Cardiac fibroblast (primary cell): ENCODE data around the gene SLC9A1.

Source experiments
- DNase-seq, 2 donors: peaks; one replicate each; pipeline versions ENCODE4 v3.0.0 to v3.0.0-alpha.2; 2010; ENCODE audit warnings: low read depth in 2 of 2
- H3K4me3 ChIP-seq, 2 donors: replicated peaks in 1 of 2; 1 replicate in 1 of 2; 2 replicates in 1 of 2; pipeline ENCODE4 v1.5.1; 2011; ENCODE audit warnings: low read depth in 2 of 2, low read length in 2 of 2, mild to moderate bottlenecking in 2 of 2, moderate library complexity in 1 of 2
- CTCF ChIP-seq: IDR thresholded peaks from one replicate; pipeline ENCODE4 v1.5.1; 2011; ENCODE audit warnings: low read depth, mild to moderate bottlenecking, low read length, inconsistent platforms

The SLC9A1 gene

GRCh38 chr1:27099135-27099586 lies 55.8 kb downstream of the SLC9A1 start:
- no peak for TF ChIP-seq CTCF
- DNase-seq = peak in 1 of 2 donors; percentile 83
- no peak overlapping the region for H3K4me3 ChIP-seq

GRCh38 chr1:27098431-27099134 lies 56.3 kb downstream of the SLC9A1 start:
- peak in 1 of 2 donors; percentile 33 for DNase-seq
- no peak for TF ChIP-seq CTCF
- no peak overlapping the region for H3K4me3 ChIP-seq

- DNase-seq = peak; percentile 85 to 86
- peak; percentile 96 for TF ChIP-seq CTCF
- H3K4me3 ChIP-seq = no peak overlapping the region
These were observed 57.4 kb downstream of the SLC9A1 start for GRCh38 chr1:27097484-27097917.

- no peak overlapping the region for H3K4me3 ChIP-seq
- no peak for DNase-seq
- no peak for TF ChIP-seq CTCF
These were observed 59.3 kb downstream of the SLC9A1 start for GRCh38 chr1:27095576-27095975.

- TF ChIP-seq CTCF = no peak
- no peak overlapping the region for H3K4me3 ChIP-seq
- no peak for DNase-seq
These were observed 62.0 kb downstream of the SLC9A1 start for GRCh38 chr1:27092888-27093287.

GRCh38 chr1:27090911-27091310 lies 64.0 kb downstream of the SLC9A1 start:
- no peak for TF ChIP-seq CTCF
- no peak for DNase-seq
- H3K4me3 ChIP-seq = no peak overlapping the region
